Activated T-helper 1 cell treated with anti-CD3 and anti-CD28 coated beads, Interleukin-12 subunit alpha, Interleukin-12 subunit beta, Interleukin-2, Interleukin-4 antibody, amounts not matched to agents 30 ng/mL and 10 ng/mL and 1 ng/mL, durations not matched to agents 14 hours and 24 hours and 36 hours (primary cell): Measurements from ENCODE around the gene ZP3. TPM values are rescaled to one million over a fixed set of nuclear protein-coding genes. Genes with fewer than 3 reads are reported as not detected.
"Not testable (repeated sequence)": the region's sequence is repeated elsewhere in the genome, so short reads cannot be mapped to it uniquely, and the experiment has no call there.

Experiments used
- DNase-seq: peaks from one replicate; pipeline ENCODE4 v3.0.0; 2021; ENCODE audit warnings: low spot score
- H3K27ac Mint-ChIP-seq: one replicate; pipeline ENCODE4 v1.8.0; 2021; ENCODE audit warnings: mild to moderate bottlenecking, mixed read lengths
- H3K27me3 Mint-ChIP-seq: one replicate; pipeline ENCODE4 v1.8.0; 2022; ENCODE audit warnings: mild to moderate bottlenecking, moderate library complexity, mixed read lengths; ENCODE audit not compliant: insufficient read depth
- H3K36me3 Mint-ChIP-seq: one replicate; pipeline ENCODE4 v1.8.0; 2021; ENCODE audit warnings: low read depth, mixed read lengths
- H3K4me1 Mint-ChIP-seq: one replicate; pipeline ENCODE4 v1.8.0; 2021; ENCODE audit warnings: low read depth, mixed read lengths
- H3K4me3 Mint-ChIP-seq: one replicate; pipeline ENCODE4 v1.8.0; 2021; ENCODE audit warnings: mild to moderate bottlenecking, moderate library complexity, mixed read lengths
- H3K9me3 Mint-ChIP-seq: one replicate; pipeline ENCODE4 v1.8.0; 2021; ENCODE audit warnings: mixed read lengths
- intact Hi-C: fragments of 100-400 bp; cut with micrococcal nuclease; formaldehyde crosslinking; loops from one replicate; pipeline ENCODE4 v1.15.1; 2024
- total RNA-seq: library from RNA; stranded (reverse); gene quantifications from 2 replicates; pipeline ENCODE4 v1.2.3, GENCODE V29; 2022

Gene ZP3
- total RNA-seq, 1 donor from 2014 or later, result 4.0 TPM

DNA sequence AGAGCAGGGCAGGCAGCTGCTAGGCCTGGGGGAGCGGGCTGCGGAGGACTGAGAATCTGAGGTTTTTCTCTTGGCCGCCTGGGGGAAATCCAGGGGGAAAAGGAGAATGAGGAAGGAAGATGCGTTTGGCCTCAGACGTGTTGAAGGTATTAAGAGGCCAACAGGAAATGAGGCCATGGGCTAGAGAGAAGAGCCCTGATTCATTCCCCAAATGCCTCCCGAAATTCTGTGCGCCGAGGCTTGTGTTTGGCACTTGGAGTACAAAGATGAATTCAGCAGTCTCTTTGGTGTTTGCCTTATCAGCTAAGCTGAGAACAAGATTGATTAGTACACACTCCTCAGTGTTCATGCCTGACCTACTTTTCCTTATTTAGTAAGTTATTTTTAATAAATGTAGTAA, 41.2 kb downstream of the ZP3 start:
- H3K4me1 Mint-ChIP-seq, H3K27me3 Mint-ChIP-seq, intact Hi-C loops, H3K9me3 Mint-ChIP-seq, H3K36me3 Mint-ChIP-seq, H3K4me3 Mint-ChIP-seq, H3K27ac Mint-ChIP-seq, DNase-seq: not testable (repeated sequence)

DNA sequence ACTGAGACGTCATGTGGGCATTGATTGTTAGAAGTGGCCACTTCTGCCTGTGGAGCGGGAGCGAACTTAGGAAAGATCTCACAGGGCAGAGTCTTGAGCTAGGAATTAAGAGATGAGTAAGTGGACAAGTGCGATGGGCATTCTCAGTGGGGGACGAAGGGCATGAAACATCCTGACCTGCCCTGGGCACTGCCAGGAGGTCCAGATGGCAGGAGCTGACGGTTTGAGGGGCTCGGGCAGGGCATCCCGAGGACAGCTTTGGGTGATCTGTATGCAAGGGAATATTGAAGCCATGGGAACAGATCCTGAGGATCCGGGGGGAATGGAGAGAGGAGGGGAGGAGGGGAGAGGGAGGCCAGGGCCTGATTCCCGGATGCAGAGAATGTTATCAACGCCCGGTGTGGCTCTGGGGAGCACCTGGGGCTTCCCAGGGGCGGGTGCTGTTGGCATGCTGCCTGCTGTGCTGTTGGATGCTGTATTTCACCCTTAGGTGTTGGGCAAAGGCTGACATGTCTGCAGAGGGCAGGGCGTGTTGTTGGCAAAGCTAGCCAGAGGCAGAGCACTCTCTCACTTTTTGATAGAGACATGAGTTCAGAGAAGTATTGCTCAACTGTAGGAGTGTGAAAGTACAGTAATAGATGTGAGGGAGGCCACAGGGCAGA, 43.1 kb downstream of the ZP3 start:
- H3K36me3 Mint-ChIP-seq, H3K27me3 Mint-ChIP-seq, H3K9me3 Mint-ChIP-seq, intact Hi-C loops, DNase-seq, H3K4me3 Mint-ChIP-seq, H3K27ac Mint-ChIP-seq, H3K4me1 Mint-ChIP-seq: not testable (repeated sequence)

DNA sequence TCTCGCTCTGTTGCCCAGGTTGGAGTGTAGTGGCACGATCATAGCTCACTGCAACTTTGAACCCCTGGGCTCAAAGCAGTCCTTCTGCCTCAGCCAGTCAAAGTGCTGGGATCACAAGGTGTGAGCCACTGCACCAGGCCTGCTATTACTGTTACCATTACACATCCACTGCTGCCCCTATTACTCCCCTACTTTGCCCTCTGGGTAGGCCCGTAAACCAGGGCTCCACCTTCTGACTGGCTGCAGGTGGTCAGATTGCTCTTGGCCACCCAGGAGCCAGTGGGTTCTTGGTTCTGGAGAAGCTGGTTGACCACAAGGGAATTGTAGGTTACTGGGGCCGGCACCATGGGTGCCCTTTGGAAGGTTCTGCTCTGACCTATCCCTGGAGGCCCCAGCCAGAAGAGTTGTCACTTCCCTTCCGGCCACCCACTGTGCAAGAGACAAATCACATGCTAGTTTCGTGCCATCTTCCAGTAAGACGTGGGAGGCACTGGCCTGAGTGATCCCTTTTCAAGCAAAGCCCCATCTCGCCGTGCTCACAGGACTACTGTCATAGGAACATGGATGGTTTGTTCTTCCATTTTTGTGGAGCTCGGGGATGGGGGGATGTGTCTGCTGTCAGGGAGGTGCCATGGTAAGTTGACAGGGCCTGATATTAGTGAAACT, 46.9 kb downstream of the ZP3 start:
- DNase-seq, H3K36me3 Mint-ChIP-seq, H3K27ac Mint-ChIP-seq, intact Hi-C loops, H3K9me3 Mint-ChIP-seq, H3K4me3 Mint-ChIP-seq, H3K27me3 Mint-ChIP-seq, H3K4me1 Mint-ChIP-seq: not testable (repeated sequence)

GRCh38 chr7:76473097-76473496, 48.3 kb downstream of the ZP3 start:
- H3K27ac Mint-ChIP-seq, H3K27me3 Mint-ChIP-seq, H3K4me1 Mint-ChIP-seq, H3K9me3 Mint-ChIP-seq, intact Hi-C loops, H3K36me3 Mint-ChIP-seq, DNase-seq, H3K4me3 Mint-ChIP-seq: not testable (repeated sequence)

GRCh38 chr7:76476280-76476679, 51.5 kb downstream of the ZP3 start:
- H3K4me1 Mint-ChIP-seq, H3K36me3 Mint-ChIP-seq, H3K9me3 Mint-ChIP-seq, intact Hi-C loops, H3K27me3 Mint-ChIP-seq, H3K27ac Mint-ChIP-seq, H3K4me3 Mint-ChIP-seq, DNase-seq: not testable (repeated sequence)

DNA sequence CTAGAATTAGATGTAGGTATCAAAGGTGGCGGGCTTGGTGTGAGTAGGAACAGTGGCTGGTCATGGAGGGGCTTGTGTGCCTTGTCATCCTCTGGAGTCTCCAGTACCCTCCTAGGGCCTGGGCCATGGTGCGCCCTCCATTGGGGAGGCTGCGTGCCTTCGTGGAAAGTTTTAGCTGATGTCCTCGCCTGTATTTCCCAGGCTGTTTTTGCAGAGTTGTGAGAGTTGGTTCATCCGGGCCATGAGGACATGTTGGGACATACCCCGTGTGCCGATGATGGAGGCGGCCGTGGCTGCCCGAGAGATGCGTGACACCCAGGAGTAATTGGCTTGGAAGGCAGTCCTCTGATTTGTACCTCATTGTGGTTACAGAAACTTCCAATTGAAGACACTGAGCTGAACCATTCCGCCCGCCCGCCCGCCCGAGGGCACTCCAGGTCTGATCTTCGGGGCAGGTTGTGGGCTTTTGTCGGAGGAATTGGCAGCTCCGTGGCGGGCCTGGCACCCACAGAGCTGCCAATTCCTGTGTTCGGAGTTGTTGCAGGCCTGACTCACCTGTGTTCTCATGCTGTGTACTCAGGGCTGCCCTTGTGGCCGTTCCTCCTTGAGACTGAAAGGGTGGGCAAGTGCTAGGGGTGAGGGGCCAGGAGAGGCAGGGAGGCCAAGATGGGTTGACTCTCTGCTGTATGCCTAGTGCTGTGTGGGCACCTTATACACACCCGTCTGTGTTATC, 52.2 kb downstream of the ZP3 start:
- H3K27ac Mint-ChIP-seq, H3K36me3 Mint-ChIP-seq, intact Hi-C loops: not testable (repeated sequence)

DNA sequence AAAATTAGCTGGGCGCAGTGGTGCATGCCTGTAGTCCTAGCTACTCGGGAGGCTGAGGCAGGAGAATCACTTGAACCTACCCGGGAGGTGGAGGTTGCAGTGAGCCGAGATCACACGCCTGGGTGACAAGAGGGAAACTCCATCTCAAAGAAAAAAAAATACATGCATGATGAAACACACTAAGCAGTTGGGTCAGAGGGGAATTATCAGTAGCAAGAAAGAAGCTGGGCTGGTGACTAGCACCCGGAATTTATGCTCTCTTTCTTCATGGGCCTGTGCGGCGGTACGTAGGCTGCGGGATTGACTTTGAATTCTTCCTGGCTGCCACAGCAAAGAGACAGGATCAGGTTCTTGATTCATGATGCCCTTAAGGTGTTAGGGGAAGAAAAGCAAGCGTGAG, 54.9 kb downstream of the ZP3 start:
- DNase-seq, intact Hi-C loops, H3K9me3 Mint-ChIP-seq, H3K4me1 Mint-ChIP-seq, H3K27me3 Mint-ChIP-seq, H3K36me3 Mint-ChIP-seq, H3K27ac Mint-ChIP-seq, H3K4me3 Mint-ChIP-seq: not testable (repeated sequence)

More for the DNA sequence above, 52.2 kb downstream of the ZP3 start:
- not testable (repeated sequence) for H3K4me1 Mint-ChIP-seq, H3K4me3 Mint-ChIP-seq, H3K27me3 Mint-ChIP-seq, H3K9me3 Mint-ChIP-seq, DNase-seq

- intact Hi-C loops, H3K9me3 Mint-ChIP-seq: not testable (repeated sequence)
Measured at GRCh38 chr7:76480403-76481253, 55.9 kb downstream of the ZP3 start.

DNA sequence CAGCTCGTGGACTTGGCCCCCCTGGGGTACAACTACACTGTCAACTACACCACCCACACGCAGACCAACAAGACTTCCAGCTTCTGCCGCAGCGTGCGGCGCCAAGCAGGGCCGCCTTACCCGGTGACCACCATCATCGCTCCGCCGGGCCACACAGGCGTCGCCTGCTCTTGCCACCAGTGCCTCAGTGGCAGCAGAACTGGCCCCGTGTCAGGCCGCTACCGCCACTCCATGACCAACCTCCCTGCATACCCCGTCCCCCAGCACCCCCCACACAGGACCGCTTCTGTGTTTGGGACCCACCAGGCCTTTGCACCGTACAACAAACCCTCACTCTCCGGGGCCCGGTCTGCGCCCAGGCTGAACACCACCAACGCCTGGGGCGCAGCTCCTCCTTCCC, 57.9 kb downstream of the ZP3 start:
- H3K27ac Mint-ChIP-seq, H3K4me1 Mint-ChIP-seq, DNase-seq, H3K36me3 Mint-ChIP-seq, H3K4me3 Mint-ChIP-seq, H3K27me3 Mint-ChIP-seq, H3K9me3 Mint-ChIP-seq, intact Hi-C loops: not testable (repeated sequence)

More at GRCh38 chr7:76480403-76481253, 55.9 kb downstream of the ZP3 start:
- H3K4me1 Mint-ChIP-seq, H3K27ac Mint-ChIP-seq, H3K4me3 Mint-ChIP-seq, H3K27me3 Mint-ChIP-seq, H3K36me3 Mint-ChIP-seq, DNase-seq: not testable (repeated sequence)

DNA sequence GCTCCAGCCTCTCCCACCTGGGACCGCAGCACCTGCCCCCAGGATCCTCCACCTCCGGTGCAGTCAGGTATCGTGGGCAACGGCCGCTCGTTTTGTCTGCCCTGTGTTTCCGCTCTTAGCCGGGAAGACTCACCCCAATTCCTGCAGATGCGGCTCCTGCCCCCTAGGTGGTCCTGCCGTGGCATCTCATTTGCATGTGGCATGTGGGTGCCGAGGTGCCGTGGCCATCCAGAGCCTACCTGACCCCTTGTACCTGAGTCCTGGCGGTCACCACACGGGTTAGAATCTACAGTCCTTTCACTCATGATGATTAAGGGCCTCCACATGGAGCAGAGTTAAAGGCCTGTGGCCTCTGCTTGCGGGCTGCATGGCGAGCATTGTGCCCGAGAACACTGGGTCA, 58.3 kb downstream of the ZP3 start:
- DNase-seq, intact Hi-C loops, H3K9me3 Mint-ChIP-seq, H3K36me3 Mint-ChIP-seq, H3K27ac Mint-ChIP-seq, H3K27me3 Mint-ChIP-seq, H3K4me3 Mint-ChIP-seq, H3K4me1 Mint-ChIP-seq: not testable (repeated sequence)

DNA sequence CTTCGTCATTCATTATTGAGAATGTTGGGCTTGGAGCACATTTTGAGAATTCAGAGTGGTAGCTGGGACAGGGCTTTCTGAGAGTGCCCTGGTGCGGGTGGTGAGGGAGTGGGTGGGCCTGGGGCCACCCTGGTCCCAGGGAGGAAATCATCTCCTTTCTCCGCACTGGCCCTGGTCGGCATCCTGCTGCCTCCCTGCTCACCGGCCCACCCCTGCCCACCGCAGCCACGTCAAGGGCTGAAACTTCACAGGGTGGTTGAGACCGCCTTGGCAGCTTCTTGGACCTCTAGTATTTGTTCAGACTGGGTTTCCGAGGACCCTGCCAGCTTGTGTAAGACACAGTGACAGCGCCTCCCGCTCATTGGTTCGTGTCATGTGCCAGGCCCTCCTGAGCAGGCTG, 59.7 kb downstream of the ZP3 start:
- intact Hi-C loops, H3K9me3 Mint-ChIP-seq, DNase-seq, H3K27ac Mint-ChIP-seq, H3K4me1 Mint-ChIP-seq, H3K4me3 Mint-ChIP-seq, H3K36me3 Mint-ChIP-seq, H3K27me3 Mint-ChIP-seq: not testable (repeated sequence)

DNA sequence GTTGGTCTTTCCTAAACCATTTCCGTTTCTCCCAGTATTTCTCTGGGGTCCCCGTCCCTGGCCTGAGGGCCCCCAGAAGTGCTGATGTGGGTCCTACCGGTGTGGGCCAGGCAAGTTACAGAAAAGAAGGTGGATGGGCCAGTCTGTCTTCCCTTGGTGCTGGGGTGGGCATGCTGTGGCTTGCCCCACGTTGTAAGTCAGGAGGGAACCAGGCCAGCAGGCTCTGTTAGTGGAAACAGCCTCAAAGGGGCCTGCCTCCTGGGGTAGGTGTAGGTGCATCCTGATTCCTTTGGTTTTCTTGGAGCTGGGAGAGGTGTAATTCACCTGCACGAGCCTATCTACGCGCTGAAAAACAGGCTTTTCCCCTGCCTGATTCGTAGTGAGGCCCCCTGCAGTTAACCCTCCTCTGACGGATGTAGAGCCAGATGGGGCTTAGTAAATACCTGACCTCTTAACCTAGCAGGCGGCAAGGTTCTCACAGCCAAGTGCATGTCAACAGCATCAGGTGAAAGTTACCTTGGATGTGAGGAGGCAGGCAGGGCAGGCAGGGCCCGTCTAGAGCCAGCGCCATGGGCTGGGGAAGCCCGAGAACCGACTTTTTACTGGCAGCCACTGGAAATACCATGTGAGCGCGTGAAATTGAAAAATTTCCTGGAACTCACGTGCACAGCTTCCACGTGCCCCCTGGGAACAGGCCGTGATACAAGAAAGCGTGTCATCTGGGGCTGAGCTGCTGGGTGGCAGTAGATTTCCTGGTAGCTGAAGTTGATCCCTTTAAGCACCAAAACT, 61.3 kb downstream of the ZP3 start:
- H3K36me3 Mint-ChIP-seq, H3K4me3 Mint-ChIP-seq, H3K27me3 Mint-ChIP-seq, H3K4me1 Mint-ChIP-seq, H3K27ac Mint-ChIP-seq, intact Hi-C loops, H3K9me3 Mint-ChIP-seq, DNase-seq: not testable (repeated sequence)
